Left colon (tissue), 2 donors: ENCODE results near the gene ZNF784. TPM values are rescaled to one million over a fixed set of nuclear protein-coding genes. Genes with fewer than 3 reads are reported as not detected.

ENCODE experiments used
- ATAC-seq: fragments of 200-7000 bp; cut with Tn5 transposase; one replicate; pipeline ENCODE4 v1.9.1; 2020; ENCODE audit warnings: mild to moderate bottlenecking, moderate library complexity
- DNase-seq, 2 donors: peaks; one replicate each; pipeline ENCODE4 v3.0.0-alpha.2; 2020
- intact Hi-C, 2 donors: fragments of 100-400 bp; cut with DNase I in 1 of 2; cut with micrococcal nuclease in 1 of 2; formaldehyde crosslinking; loops; one replicate each; pipeline versions ENCODE4 v1.11.2 to v1.14.0; 2022; cut with DNase I, micrococcal nuclease
- total RNA-seq, 2 donors: library from RNA; stranded (reverse); fragmentation: NEBNext Ultra II Directional; extraction: Animal tissue kit (Norgen Biotek cat#: 25700); gene quantifications; one replicate each; pipeline ENCODE4 v1.2.1, GENCODE V29; 2021
- donor health status: DM: no; HTN: no; CAD: no.
- donor health status: DM: yes; HTN: yes; CAD: no.

ZNF784 gene
- total RNA-seq, 2 donors from 2014 or later, result 8.6 to 11.6 TPM

DNA sequence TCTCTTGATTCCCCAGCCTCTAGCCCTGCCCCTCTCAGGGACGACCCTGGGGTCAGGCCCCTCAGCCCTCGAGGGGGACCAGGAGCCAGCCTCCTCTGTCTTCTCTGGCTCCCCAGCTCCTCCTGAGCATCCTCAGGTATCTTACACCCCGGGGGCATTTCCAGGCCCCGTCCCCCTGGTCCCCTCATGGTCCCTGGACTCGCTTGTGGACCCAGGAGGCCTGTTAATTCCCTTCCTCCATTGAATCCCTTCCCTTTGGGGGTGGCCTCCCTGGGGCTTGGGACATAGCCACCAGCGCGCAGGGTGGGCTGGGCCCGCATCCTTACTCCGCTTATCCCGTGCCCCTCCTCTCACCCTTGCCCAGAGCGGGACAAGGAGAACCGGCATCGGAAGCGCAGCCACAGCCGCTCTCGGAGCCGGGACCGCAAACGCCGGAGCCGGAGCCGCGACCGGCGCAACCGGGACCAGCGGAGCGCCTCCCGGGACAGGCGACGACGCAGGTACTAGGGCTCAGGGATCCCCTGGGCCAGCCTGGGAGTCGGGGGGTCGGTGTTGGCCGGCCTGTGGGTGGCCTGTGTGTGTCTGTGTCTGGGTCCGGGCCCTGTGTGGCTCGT, 34.6 kb upstream of the ZNF784 start:
- intact Hi-C loops, result no loop called here
- DNase-seq, result no peak
- no peak for ATAC-seq

- intact Hi-C loops, result no loop called here
- DNase-seq, result no peak
- ATAC-seq, result no peak
Observed at GRCh38 chr19:55656988-55657747, 32.8 kb upstream of the ZNF784 start.

- intact Hi-C loops, result no loop called here
- ATAC-seq (no peak), DNase-seq (no peak)
Observed at GRCh38 chr19:55656552-55656951, 32.2 kb upstream of the ZNF784 start.

- intact Hi-C loops, result no loop called here
- ATAC-seq, result no peak
- DNase-seq, result no peak
Observed at GRCh38 chr19:55655648-55656040, 31.3 kb upstream of the ZNF784 start.

DNA sequence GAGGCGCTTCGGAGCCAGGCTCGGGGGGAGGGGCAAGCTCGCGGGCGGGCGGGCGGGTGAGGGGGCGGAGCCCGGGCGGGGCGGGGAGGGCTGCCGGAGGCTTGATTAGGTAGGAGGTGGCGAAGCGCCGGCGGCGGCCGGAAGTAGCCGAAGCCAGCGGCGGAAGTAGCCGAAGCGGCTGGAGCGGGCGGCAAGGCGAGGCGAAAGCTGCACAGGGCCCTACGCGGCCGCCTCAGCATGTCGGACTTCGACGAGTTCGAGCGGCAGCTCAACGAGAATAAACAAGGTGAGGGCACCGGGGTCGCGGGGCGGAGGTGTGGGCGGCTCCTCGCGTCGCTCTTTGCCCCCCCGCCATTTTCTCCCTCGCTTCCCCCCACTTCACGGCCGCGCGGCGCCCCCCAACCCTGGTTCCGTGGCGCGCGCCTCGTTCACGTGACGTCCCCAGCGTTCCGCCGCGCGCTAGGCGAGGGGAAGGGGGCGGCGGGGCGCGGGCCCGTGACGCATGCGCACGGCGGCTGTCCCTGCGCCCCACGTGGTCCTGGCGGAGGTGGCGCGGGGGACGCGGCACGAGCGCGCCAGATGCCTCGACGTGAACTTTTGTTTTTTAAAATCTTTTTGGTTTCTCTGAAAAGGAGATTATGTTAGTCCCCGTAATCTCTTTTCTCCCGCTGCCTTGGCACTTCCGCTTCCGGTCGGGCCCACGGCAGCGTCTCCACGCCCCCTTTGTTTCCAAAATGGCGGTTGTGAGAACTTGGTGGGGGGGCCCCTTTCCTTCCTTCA, 30.7 kb upstream of the ZNF784 start, which contains the start of gene U2AF2:
Gene U2AF2 (plus strand): TSS at position 168 of the 780 bp plus-strand sequence. CDS start 70 bp downstream, at position 238.
- peak; percentile 93 to 98 for DNase-seq
- peak; percentile 63 for ATAC-seq
- intact Hi-C loops, result no loop called here

DNA sequence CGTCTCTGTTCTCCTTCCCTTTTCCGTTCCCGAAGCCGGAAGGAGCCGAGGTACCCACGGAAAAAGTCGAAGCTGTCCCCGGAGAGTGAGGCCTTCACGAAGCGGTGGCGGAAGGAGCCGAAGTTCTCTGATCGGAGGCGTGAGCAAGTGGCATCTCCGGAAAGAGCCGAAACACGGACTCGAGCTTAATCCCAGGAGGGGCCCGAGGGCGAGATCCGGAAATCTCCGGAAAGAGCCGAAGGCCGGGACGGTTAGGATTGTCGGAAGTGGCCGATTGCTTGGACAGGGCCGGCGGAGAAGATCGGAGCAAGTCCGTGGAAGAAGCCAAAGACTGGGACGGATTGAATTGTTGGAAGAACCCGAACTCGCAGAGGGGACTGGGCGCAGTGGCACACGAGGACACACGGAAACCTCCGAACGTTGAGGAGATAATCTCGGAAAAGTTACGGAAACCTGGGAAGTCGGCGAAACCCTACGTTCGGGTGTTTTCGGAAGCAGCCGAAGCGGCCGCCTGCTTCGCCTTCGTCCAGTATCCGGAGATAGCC, 30.0 kb upstream of the ZNF784 start:
- ATAC-seq, result peak; percentile 79
- intact Hi-C loops, result no loop called here
- peak; percentile 99 to 100 for DNase-seq

GRCh38 chr19:55653651-55654322, 29.4 kb upstream of the ZNF784 start:
- ATAC-seq, result peak; percentile 62
- intact Hi-C loops, result no loop called here

GRCh38 chr19:55652311-55653128, 28.2 kb upstream of the ZNF784 start:
- ATAC-seq (no peak), DNase-seq (peak in 1 of 2 donors; percentile 52)
- intact Hi-C loops, result no loop called here

More at GRCh38 chr19:55653651-55654322, 29.4 kb upstream of the ZNF784 start:
- DNase-seq, result peak; percentile 97

DNA sequence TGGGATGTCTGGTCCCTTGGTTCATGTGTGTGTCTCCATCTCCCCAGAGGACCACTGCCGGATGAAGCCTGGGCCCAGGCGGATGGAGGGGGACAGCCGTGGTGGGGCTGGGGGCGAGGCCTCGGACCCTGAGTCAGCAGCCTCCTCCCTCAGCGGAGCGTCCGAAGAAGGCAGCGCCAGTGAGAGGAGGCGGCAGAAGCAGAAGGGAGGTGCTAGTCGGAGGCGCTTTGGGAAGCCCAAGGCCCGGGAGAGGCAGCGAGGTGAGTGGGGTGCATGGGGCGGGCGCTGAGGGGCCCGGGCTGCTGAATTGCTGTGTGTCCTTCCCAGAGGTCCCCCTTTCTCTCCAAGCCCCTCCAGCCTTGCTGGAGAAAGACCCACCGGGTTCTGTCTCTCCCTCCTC, 26.9 kb upstream of the ZNF784 start:
- intact Hi-C loops, result no loop called here
- ATAC-seq, result no peak
- no peak for DNase-seq

DNA sequence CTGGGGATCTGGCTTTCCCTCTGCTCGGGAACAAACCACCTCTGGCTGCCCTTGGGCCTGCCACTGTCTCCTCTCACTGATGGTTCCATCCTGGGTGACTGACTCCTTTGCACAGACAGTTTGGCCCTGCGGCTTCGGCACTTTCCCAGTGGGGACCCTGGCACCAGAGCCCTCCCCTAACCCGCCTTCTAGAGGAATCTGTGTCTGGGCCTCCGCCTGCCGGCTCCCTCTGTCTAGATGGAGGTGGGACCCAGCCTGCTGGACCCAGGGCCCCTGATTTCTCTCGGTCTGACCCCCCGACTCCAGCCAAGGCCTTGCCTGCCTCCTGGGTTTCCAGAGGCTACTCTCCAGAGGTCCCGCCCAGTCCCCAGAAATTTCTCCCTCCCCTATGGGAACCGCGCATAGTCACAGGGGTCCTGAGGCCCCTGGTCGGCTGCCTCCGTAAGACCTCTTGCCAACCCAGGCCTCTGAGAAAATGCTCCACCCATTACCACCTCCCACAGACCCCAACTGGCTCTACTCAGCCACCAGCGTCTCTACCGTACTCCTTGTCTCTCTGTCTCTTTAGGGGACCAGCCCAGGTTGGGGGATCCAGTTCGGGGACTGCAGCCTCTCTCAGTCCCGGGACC, 26.4 kb upstream of the ZNF784 start:
- DNase-seq, result no peak
- intact Hi-C loops, result no loop called here
- ATAC-seq, result no peak

- DNase-seq, result no peak
- ATAC-seq, result no peak
- intact Hi-C loops, result no loop called here
Observed at GRCh38 chr19:55650126-55650557, 25.8 kb upstream of the ZNF784 start.

DNA sequence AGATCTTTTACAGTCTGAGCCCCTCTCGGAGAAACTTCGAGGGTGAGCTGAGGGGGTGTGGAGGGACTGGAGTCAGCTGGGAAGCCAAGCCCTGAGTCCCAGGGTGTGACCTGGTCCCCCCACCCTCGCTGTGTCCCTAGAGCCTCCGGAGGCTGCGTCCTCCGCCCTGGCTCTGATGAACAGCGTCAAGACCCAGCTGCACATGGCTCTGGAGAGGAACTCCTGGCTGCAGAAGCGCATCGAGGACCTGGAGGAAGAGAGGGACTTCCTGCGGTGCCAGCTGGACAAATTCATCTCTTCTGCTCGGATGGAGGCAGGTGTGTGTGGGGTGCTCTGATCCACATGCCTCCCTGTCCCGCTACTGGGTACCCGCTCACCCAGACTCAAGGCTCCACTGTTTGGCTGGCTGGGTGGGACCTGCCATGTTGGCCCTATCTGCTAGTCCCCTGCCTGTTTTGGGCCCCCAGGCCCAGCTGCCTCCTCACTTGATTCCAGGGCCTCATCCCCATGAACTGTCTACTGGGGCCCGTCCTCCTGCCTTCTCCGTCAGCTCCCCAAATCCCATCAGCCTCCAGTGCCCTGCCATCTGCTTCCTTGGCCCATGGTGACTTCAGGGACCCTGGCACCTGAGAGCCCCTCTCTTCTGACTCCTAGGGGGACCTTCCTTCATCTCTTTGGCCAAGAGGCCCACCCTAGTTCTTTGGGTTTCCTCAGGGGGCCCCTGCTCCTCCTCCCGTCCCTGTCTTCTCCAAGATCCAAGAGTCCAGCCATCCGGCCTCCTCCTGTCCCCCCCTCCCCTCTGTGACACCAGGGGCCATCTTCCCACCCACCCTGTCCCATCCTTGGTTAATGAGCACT, 25.1 kb upstream of the ZNF784 start:
- ATAC-seq (no peak), DNase-seq (no peak)
- intact Hi-C loops, result no loop called here

GRCh38 chr19:55648585-55649267, 24.4 kb upstream of the ZNF784 start:
- intact Hi-C loops, result no loop called here
- ATAC-seq, result no peak
- no peak for DNase-seq

GRCh38 chr19:55647732-55648584, 23.6 kb upstream of the ZNF784 start, which contains the start of gene CCDC106:
Gene CCDC106, plus strand, starts transcription at chr19:55648212. Its CDS starts 835 bp downstream, at chr19:55649047.
- intact Hi-C loops, result no loop called here
- ATAC-seq (peak; percentile 52), DNase-seq (peak; percentile 69 to 77)
